ENCODE measurements around the gene HSPA2. TPM values are rescaled to one million over a fixed set of nuclear protein-coding genes. Genes with fewer than 3 reads are reported as not detected.

HSPA2 gene
- total RNA-seq, 2 donors from 2014 or later, result 4.0 to 19.7 TPM

DNA sequence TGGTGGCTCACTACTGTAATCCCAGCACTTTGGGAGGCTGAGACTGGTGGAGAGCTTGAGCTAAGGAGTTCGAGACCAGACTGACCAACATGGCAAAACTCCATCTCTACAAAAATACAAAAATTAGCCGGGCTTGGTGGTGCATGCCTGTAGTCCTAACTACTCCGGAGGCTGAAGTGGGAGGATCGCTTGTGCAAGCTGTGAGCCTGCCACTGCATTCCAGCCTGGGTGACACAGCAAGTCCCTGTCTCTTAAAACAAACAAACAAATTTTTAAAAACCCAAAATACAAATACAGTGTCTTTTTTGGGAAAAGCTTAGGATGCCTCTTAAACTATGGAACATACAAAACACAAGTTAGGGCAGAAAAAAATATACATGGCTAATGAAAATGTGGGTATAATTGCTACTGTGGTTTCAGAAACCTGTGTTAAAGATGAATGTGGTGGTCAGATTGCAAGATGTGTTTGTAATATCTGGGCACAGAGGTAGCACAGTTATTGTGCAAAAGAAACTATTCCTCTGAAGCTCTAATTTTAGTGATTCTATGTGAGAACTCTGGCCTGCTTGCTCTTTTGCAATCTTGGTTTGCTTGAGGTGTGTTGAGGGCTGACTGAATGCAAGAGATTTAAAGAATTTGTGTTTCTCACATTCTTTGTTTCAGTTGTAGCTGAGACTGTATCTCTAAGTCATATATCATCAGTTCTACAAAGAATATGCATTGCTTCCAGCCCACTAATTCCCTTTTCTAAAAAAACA, 3.9 kb upstream of the HSPA2 start:
- WGBS, 2 donors, result 84% methylated on average over 4 of the region's 4 CpGs
- TF ChIP-seq CTCF (IDR thresholded peaks at IDR 0.05), result no peak
- no peak for TF ChIP-seq POLR2A (IDR thresholded peaks at IDR 0.05)
- no peak overlapping the region for H3K4me3 ChIP-seq
- no peaks in the 10 kb centered on the region for H3K9me3 ChIP-seq
- ATAC-seq (no peak), DNase-seq (no peak)
- H3K27ac ChIP-seq, result no peak overlapping the region
- intact Hi-C loops (cut with DNase I), result no loop called here
- no peaks in the 10 kb centered on the region for H3K27me3 ChIP-seq
- H3K36me3 ChIP-seq (replicated peaks in 1 of 2; ENCODE audit: insufficient read depth in 1 of 2, low read depth in 2 of 2), result no peaks in the 10 kb centered on the region
- H3K4me1 ChIP-seq, result peaks cover 11% of the 10 kb centered on the region

DNA sequence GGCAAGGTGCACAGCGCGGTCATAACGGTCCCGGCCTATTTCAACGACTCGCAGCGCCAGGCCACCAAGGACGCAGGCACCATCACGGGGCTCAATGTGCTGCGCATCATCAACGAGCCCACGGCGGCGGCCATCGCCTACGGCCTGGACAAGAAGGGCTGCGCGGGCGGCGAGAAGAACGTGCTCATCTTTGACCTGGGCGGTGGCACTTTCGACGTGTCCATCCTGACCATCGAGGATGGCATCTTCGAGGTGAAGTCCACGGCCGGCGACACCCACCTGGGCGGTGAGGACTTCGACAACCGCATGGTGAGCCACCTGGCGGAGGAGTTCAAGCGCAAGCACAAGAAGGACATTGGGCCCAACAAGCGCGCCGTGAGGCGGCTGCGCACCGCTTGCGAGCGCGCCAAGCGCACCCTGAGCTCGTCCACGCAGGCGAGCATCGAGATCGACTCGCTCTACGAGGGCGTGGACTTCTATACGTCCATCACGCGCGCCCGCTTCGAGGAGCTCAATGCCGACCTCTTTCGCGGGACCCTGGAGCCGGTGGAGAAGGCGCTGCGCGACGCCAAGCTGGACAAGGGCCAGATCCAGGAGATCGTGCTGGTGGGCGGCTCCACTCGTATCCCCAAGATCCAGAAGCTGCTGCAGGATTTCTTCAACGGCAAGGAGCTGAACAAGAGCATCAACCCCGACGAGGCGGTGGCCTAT, 875 bp downstream of the HSPA2 start:
- DNase-seq, result peak; percentile 25 to 48 (median 38)
- TF ChIP-seq POLR2A (IDR thresholded peaks at IDR 0.05), result no peak
- TF ChIP-seq CTCF (IDR thresholded peaks at IDR 0.05), result no peak
- no peaks in the 10 kb centered on the region for H3K36me3 ChIP-seq (replicated peaks in 1 of 2; ENCODE audit: insufficient read depth in 1 of 2, low read depth in 2 of 2)
- intact Hi-C loops (cut with DNase I), result no loop called here
- no peak for ATAC-seq
- no peaks in the 10 kb centered on the region for H3K27me3 ChIP-seq
- H3K9me3 ChIP-seq, result no peaks in the 10 kb centered on the region
- peak overlapping the region in 1 of 4 donors; percentile 52 for H3K27ac ChIP-seq
- WGBS, 2 donors, result 17 to 29% methylated on average over 11 to 73 of the region's 73 CpGs
- peak overlapping the region; percentile 9 to 46 for H3K4me3 ChIP-seq
- H3K4me1 ChIP-seq, result peaks cover 16% of the 10 kb centered on the region

GRCh38 chr14:64541972-64542835, 1.7 kb downstream of the HSPA2 start:
- Histone ChIP-seq H3K27me3 (no peaks in the 10 kb centered on the region), H3K4me1 (peaks cover 16% of the 10 kb centered on the region), H3K4me3 (peak overlapping the region; percentile 9 to 46), H3K27ac (peak overlapping the region in 3 of 4 donors; percentile 14 to 52 (median 26)), H3K36me3 (replicated peaks in 1 of 2; ENCODE audit: insufficient read depth in 1 of 2, low read depth in 2 of 2) (no peaks in the 10 kb centered on the region), H3K9me3 (no peaks in the 10 kb centered on the region)
- intact Hi-C loops (cut with DNase I), result no loop called here
- ATAC-seq (no peak), DNase-seq (peak; percentile 28 to 45 (median 32))
- peak in 1 of 3 donors; percentile 26 for TF ChIP-seq POLR2A (IDR thresholded peaks at IDR 0.05)
- TF ChIP-seq CTCF (IDR thresholded peaks at IDR 0.05), result no peak
- 4 to 8% methylated on average over 45 to 61 of the region's 61 CpGs for WGBS, 2 donors

DNA sequence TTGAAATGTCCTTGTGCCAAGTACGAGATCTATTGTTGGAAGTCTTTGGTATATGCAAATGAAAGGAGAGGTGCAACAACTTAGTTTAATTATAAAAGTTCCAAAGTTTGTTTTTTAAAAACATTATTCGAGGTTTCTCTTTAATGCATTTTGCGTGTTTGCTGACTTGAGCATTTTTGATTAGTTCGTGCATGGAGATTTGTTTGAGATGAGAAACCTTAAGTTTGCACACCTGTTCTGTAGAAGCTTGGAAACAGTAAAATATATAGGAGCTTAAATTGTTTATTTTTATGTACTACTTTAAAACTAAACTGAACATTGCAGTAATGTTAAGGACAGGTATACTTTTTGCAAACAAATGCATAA, 2.3 kb downstream of the HSPA2 start:
- no peak for ATAC-seq
- Histone ChIP-seq H3K27me3 (no peaks in the 10 kb centered on the region), H3K9me3 (no peaks in the 10 kb centered on the region), H3K4me1 (peaks cover 16% of the 10 kb centered on the region), H3K27ac (peak overlapping the region in 2 of 4 donors; percentile 14 to 52), H3K4me3 (peak overlapping the region; percentile 9 to 46), H3K36me3 (replicated peaks in 1 of 2; ENCODE audit: insufficient read depth in 1 of 2, low read depth in 2 of 2) (no peaks in the 10 kb centered on the region)
- DNase-seq, result no peak
- no peak for TF ChIP-seq CTCF (IDR thresholded peaks at IDR 0.05)
- TF ChIP-seq POLR2A (IDR thresholded peaks at IDR 0.05), result no peak
- 14 to 39% methylated on average over 4 of the region's 4 CpGs for WGBS, 2 donors
- intact Hi-C loops (cut with DNase I), result no loop called here
